KBM-7 (cell line): Measurements from ENCODE around the gene ARMC9.
"Not testable (repeated sequence)": the region's sequence is repeated elsewhere in the genome, so short reads cannot be mapped to it uniquely, and the experiment has no call there.

Experiments used
- DNase-seq: peaks from one replicate; pipeline ENCODE4 v3.0.0-alpha.2; 2015
- in situ Hi-C: fragments of 300-500 bp; cut with MboI; formaldehyde crosslinking; loops from 2 replicates; pipeline ENCODE4 v1.14.3; 2020; ENCODE audit warnings: low sequenced_read_pairs, low pct_unique_long_range_greater_than_20kb, mixed read lengths

ARMC9 gene

GRCh38 chr2:231367178-231367577 is 168.7 kb downstream of the ARMC9 start:
- in situ Hi-C loops, result no loop called here
- DNase-seq, result no peak

GRCh38 chr2:231369580-231370428 is 171.4 kb downstream of the ARMC9 start:
- in situ Hi-C loops, result no loop called here
- no peak for DNase-seq

GRCh38 chr2:231370429-231370748 is 172.0 kb downstream of the ARMC9 start:
- in situ Hi-C loops, result no loop called here
- DNase-seq, result no peak

- no peak for DNase-seq
- in situ Hi-C loops, result no loop called here
Observed at GRCh38 chr2:231370749-231371429, 172.5 kb downstream of the ARMC9 start.

- DNase-seq, result no peak
- in situ Hi-C loops, result no loop called here
Observed at GRCh38 chr2:231371430-231372054, 173.1 kb downstream of the ARMC9 start.

- in situ Hi-C loops, result no loop called here
- DNase-seq, result no peak
Observed at GRCh38 chr2:231372326-231372725, 173.9 kb downstream of the ARMC9 start.

- in situ Hi-C loops, result no loop called here
- no peak for DNase-seq
Observed at GRCh38 chr2:231373184-231373583, 174.8 kb downstream of the ARMC9 start.

- in situ Hi-C loops, result no loop called here
- no peak for DNase-seq
Observed at GRCh38 chr2:231373786-231374349, 175.4 kb downstream of the ARMC9 start.

- in situ Hi-C loops, result no loop called here
Observed at GRCh38 chr2:231374771-231375170, 176.3 kb downstream of the ARMC9 start.

GRCh38 chr2:231375994-231376615 is 177.7 kb downstream of the ARMC9 start:
- in situ Hi-C loops, DNase-seq: not testable (repeated sequence)

More at GRCh38 chr2:231374771-231375170, 176.3 kb downstream of the ARMC9 start:
- DNase-seq, result no peak

GRCh38 chr2:231376857-231377256 is 178.4 kb downstream of the ARMC9 start:
- in situ Hi-C loops, result no loop called here
- DNase-seq, result no peak

GRCh38 chr2:231378026-231378722 is 179.7 kb downstream of the ARMC9 start:
- in situ Hi-C loops, result no loop called here
- no peak for DNase-seq

- in situ Hi-C loops, result no loop called here
Observed at GRCh38 chr2:231379266-231380215, 181.1 kb downstream of the ARMC9 start.

GRCh38 chr2:231380307-231380706 is 181.9 kb downstream of the ARMC9 start:
- no peak for DNase-seq
- in situ Hi-C loops, result no loop called here

More at GRCh38 chr2:231379266-231380215, 181.1 kb downstream of the ARMC9 start:
- no peak for DNase-seq

- DNase-seq, result no peak
- in situ Hi-C loops, result no loop called here
Observed at GRCh38 chr2:231380991-231381847, 182.8 kb downstream of the ARMC9 start.

- in situ Hi-C loops, result no loop called here
- no peak for DNase-seq
Observed at GRCh38 chr2:231382116-231382515, 183.7 kb downstream of the ARMC9 start.
